ENCODE results near the gene ZNF532. TPM values are rescaled to one million over a fixed set of nuclear protein-coding genes. Genes with fewer than 3 reads are reported as not detected.

ZNF532 gene
- total and polyA plus RNA-seq, 2 of the 13 experiments (the other 11 are each of a cell fraction or from before 2014, with no cell fraction given): not detected

GRCh38 chr18:58870130-58870529 is 5.5 kb downstream of the ZNF532 start (continued):
- TF ChIP-seq TFDP1 (CRISPR knock-in tag; IDR thresholded peaks at IDR 0.05; ENCODE audit: borderline replicate concordance) (no peak), ZNF101 (CRISPR knock-in tag; IDR thresholded peaks at IDR 0.05; ENCODE audit: borderline replicate concordance, low read depth) (no peak), ZNF34 (CRISPR knock-in tag; IDR thresholded peaks at IDR 0.05; ENCODE audit: borderline replicate concordance) (no peak), ELK4 (CRISPR knock-in tag; IDR thresholded peaks at IDR 0.05; ENCODE audit: borderline replicate concordance) (no peak), ZNF564 (CRISPR knock-in tag; IDR thresholded peaks at IDR 0.05) (no peak), KDM2A (CRISPR knock-in tag; IDR thresholded peaks at IDR 0.05; ENCODE audit: borderline replicate concordance, low read depth) (no peak)
- TF ChIP-seq, protein P1, sequence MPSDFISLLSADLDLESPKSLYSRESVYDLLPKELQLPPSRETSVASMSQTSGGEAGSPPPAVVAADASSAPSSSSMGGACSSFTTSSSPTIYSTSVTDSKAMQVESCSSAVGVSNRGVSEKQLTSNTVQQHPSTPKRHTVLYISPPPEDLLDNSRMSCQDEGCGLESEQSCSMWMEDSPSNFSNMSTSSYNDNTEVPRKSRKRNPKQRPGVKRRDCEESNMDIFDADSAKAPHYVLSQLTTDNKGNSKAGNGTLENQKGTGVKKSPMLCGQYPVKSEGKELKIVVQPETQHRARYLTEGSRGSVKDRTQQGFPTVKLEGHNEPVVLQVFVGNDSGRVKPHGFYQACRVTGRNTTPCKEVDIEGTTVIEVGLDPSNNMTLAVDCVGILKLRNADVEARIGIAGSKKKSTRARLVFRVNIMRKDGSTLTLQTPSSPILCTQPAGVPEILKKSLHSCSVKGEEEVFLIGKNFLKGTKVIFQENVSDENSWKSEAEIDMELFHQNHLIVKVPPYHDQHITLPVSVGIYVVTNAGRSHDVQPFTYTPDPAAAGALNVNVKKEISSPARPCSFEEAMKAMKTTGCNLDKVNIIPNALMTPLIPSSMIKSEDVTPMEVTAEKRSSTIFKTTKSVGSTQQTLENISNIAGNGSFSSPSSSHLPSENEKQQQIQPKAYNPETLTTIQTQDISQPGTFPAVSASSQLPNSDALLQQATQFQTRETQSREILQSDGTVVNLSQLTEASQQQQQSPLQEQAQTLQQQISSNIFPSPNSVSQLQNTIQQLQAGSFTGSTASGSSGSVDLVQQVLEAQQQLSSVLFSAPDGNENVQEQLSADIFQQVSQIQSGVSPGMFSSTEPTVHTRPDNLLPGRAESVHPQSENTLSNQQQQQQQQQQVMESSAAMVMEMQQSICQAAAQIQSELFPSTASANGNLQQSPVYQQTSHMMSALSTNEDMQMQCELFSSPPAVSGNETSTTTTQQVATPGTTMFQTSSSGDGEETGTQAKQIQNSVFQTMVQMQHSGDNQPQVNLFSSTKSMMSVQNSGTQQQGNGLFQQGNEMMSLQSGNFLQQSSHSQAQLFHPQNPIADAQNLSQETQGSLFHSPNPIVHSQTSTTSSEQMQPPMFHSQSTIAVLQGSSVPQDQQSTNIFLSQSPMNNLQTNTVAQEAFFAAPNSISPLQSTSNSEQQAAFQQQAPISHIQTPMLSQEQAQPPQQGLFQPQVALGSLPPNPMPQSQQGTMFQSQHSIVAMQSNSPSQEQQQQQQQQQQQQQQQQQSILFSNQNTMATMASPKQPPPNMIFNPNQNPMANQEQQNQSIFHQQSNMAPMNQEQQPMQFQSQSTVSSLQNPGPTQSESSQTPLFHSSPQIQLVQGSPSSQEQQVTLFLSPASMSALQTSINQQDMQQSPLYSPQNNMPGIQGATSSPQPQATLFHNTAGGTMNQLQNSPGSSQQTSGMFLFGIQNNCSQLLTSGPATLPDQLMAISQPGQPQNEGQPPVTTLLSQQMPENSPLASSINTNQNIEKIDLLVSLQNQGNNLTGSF (CRISPR knock-in tag; IDR thresholded peaks at IDR 0.05): no peak
